KMS-11 (cell line): ENCODE results near the gene APLN.

Experiments used
- H2AFZ ChIP-seq: fragments of 200-600 bp; sonication (generic); 2 replicates; pipeline ENCODE4 v1.6.1; 2016; ENCODE audit warnings: antibody characterized with exemption, mixed run types, low read depth
- H3K27ac ChIP-seq: fragments of 200-600 bp; sonication (generic); 2 replicates; pipeline ENCODE4 v1.6.1; 2016; ENCODE audit warnings: mild to moderate bottlenecking, mixed run types
- H3K27me3 ChIP-seq: fragments of 200-600 bp; sonication (generic); 2 replicates; pipeline ENCODE4 v1.6.1; 2017; ENCODE audit warnings: mild to moderate bottlenecking, low read depth, mixed run types, moderate library complexity; ENCODE audit not compliant: insufficient read depth
- H3K36me3 ChIP-seq: fragments of 200-600 bp; sonication (generic); 2 replicates; pipeline ENCODE4 v1.6.1; 2017; ENCODE audit warnings: mild to moderate bottlenecking, mixed run types; ENCODE audit not compliant: insufficient read depth
- H3K4me1 ChIP-seq: fragments of 200-600 bp; sonication (generic); 2 replicates; pipeline ENCODE4 v1.6.1; 2016; ENCODE audit warnings: mild to moderate bottlenecking, low read depth, mixed run types; ENCODE audit not compliant: poor library complexity, severe bottlenecking
- H3K4me2 ChIP-seq: fragments of 200-600 bp; sonication (generic); 2 replicates; pipeline ENCODE4 v1.7.0; 2016; ENCODE audit warnings: mild to moderate bottlenecking, mixed run types
- H3K4me3 ChIP-seq: fragments of 200-600 bp; sonication (generic); IDR thresholded peaks from 2 replicates; pipeline ENCODE4 v1.6.1; 2017; ENCODE audit warnings: low read depth, low read length, mixed read lengths; ENCODE audit not compliant: insufficient read depth
- H3K79me2 ChIP-seq: fragments of 200-600 bp; sonication (generic); 2 replicates; pipeline ENCODE4 v1.6.1; 2016; ENCODE audit warnings: low read depth, mixed run types; ENCODE audit not compliant: insufficient read depth
- H3K9ac ChIP-seq: fragments of 200-600 bp; sonication (generic); 2 replicates; pipeline ENCODE4 v1.6.1; 2016; ENCODE audit warnings: mild to moderate bottlenecking, mixed run types
- H4K20me1 ChIP-seq: fragments of 200-600 bp; sonication (generic); 2 replicates; pipeline ENCODE4 v1.6.1; 2016; ENCODE audit warnings: mild to moderate bottlenecking, mixed run types; ENCODE audit not compliant: insufficient read depth
- CTCF ChIP-seq: fragments of 200-600 bp; sonication (generic); conservative IDR thresholded peaks from 2 replicates; pipeline ENCODE4 v1.6.1; 2017; ENCODE audit warnings: low read depth, mild to moderate bottlenecking, antibody characterized with exemption, low read length, moderate library complexity, mixed read lengths

Gene APLN

GRCh38 chrX:129678614-129679195, 23.9 kb upstream of the APLN start:
- Histone ChIP-seq H4K20me1 (no peaks in the 10 kb centered on the region), H3K9ac (peak overlapping the region; percentile 47; the same call in 1 of the 2 replicates), H3K4me2 (peak overlapping the region; percentile 17; the same call in 1 of the 2 replicates), H3K79me2 (no peaks in the 10 kb centered on the region), H3K4me1 (no peaks in the 10 kb centered on the region), H3K27ac (no peak overlapping the region), H2AFZ (peak overlapping the region; percentile 39; the same call in 1 of the 2 replicates), H3K36me3 (no peaks in the 10 kb centered on the region), H3K27me3 (no peaks in the 10 kb centered on the region), H3K4me3 (no peak overlapping the region)
- TF ChIP-seq CTCF = no peak

GRCh38 chrX:129667412-129667811, 12.7 kb upstream of the APLN start:
- H3K27me3 ChIP-seq = no peaks in the 10 kb centered on the region
- no peak overlapping the region for H2AFZ ChIP-seq
- no peak for TF ChIP-seq CTCF
- no peaks in the 10 kb centered on the region for H3K36me3 ChIP-seq
- H3K79me2 ChIP-seq = no peaks in the 10 kb centered on the region
- H3K4me2 ChIP-seq = no peak overlapping the region
- no peaks in the 10 kb centered on the region for H4K20me1 ChIP-seq
- H3K4me1 ChIP-seq = no peaks in the 10 kb centered on the region
- H3K9ac ChIP-seq = no peak overlapping the region
- no peak overlapping the region for H3K4me3 ChIP-seq
- H3K27ac ChIP-seq = no peak overlapping the region

GRCh38 chrX:129665916-129666644, 11.3 kb upstream of the APLN start:
- H3K36me3 ChIP-seq = no peaks in the 10 kb centered on the region
- TF ChIP-seq CTCF = no peak
- H3K79me2 ChIP-seq = no peaks in the 10 kb centered on the region
- no peak overlapping the region for H3K4me2 ChIP-seq
- H3K4me3 ChIP-seq = no peak overlapping the region
- no peaks in the 10 kb centered on the region for H4K20me1 ChIP-seq
- no peak overlapping the region for H3K27ac ChIP-seq
- H2AFZ ChIP-seq = no peak overlapping the region
- no peaks in the 10 kb centered on the region for H3K4me1 ChIP-seq
- no peaks in the 10 kb centered on the region for H3K27me3 ChIP-seq
- H3K9ac ChIP-seq = no peak overlapping the region

- H4K20me1 ChIP-seq = no peaks in the 10 kb centered on the region
- H3K79me2 ChIP-seq = no peaks in the 10 kb centered on the region
- H3K27me3 ChIP-seq = no peaks in the 10 kb centered on the region
- no peak overlapping the region for H3K27ac ChIP-seq
- no peak for TF ChIP-seq CTCF
- H2AFZ ChIP-seq = no peak overlapping the region
- no peak overlapping the region for H3K4me2 ChIP-seq
- H3K4me3 ChIP-seq = no peak overlapping the region
- no peaks in the 10 kb centered on the region for H3K4me1 ChIP-seq
- no peaks in the 10 kb centered on the region for H3K36me3 ChIP-seq
- no peak overlapping the region for H3K9ac ChIP-seq
Measured at GRCh38 chrX:129663171-129663570, 8.4 kb upstream of the APLN start.
